ENCODE results near the gene CLASP1. TPM values are rescaled to one million over a fixed set of nuclear protein-coding genes. Genes with fewer than 3 reads are reported as not detected.

CLASP1 gene
- total and polyA plus RNA-seq, 5 donors from 2014 or later = 8.7 to 72.1 (median 12.2) TPM

DNA sequence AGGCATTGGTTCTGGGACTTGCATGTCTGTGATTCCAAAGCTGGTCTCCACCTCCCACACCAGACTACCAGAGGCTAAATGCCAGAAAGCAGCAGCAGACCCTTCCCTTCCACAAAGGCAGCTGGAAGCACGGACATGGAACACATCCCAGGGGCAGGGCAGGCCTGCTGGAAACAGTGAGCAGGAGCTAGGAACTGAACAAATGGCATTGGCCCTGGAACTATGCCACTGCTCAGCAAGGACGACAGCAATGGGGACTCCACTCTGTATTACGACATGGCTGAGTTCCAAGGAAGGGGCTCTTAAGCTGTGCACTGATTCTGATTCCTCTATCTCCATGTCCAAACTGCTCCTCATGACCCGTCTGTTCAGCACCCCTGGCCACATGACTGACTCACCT is 286.5 kb downstream of the CLASP1 start:
- no peaks in the 10 kb centered on the region for H3K27me3 ChIP-seq (ENCODE audit: control insufficient read depth, insufficient read depth, low read length)
- H3K4me3 Mint-ChIP-seq = no peak overlapping the region
- H3K4me1 Mint-ChIP-seq = peaks cover 0 to 11% (median 3%) of the 10 kb centered on the region in 4 donors
- no peaks in the 10 kb centered on the region for H3K9me3 ChIP-seq (ENCODE audit: control insufficient read depth in 2 of 2, low read length in 2 of 2)
- H3K36me3 Mint-ChIP-seq = peaks cover 42% of the 10 kb centered on the region
- no peak overlapping the region for H3K27ac ChIP-seq (ENCODE audit: insufficient read depth, low read length, poor library complexity, severe bottlenecking)
- DNase-seq (no peak), ATAC-seq (ENCODE audit: low read depth in 2 of 2) (no peak)
- H3K4me1 ChIP-seq (ENCODE audit: control insufficient read depth, insufficient read depth, low read length, poor library complexity, severe bottlenecking) = no peaks in the 10 kb centered on the region
- no peak overlapping the region for H3K27ac Mint-ChIP-seq
- no peaks in the 10 kb centered on the region for H3K27me3 Mint-ChIP-seq
- H3K4me3 ChIP-seq (ENCODE audit: low read depth, low read length) = no peak overlapping the region
- peaks cover 76% of the 10 kb centered on the region for H3K36me3 ChIP-seq (ENCODE audit: control insufficient read depth, insufficient read depth, low read length)
- H3K9me3 Mint-ChIP-seq = peaks cover 0 to 2% (median 0%) of the 10 kb centered on the region in 7 donors

DNA sequence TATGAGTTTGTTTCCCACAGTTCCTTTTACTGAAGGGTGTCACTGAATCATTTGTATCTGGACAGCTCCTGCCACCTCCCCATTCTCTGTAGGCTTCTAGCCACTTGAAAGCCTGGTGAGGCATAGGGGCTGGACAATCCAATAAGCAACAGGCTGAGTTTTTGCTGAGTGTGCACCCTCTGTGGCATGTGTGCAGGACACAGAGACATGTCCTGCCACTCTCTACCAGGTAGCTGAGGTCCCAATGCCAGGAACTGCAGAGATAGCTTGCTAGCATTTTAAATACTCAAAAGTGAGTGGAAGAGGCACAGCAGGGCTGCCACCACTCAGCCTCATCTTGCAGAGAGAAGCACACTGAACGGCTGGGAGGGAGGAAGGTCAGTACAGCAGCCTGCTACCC is 287.0 kb downstream of the CLASP1 start:
- Histone ChIP-seq H3K27ac (ENCODE audit: insufficient read depth, low read length, poor library complexity, severe bottlenecking) (no peak overlapping the region), H3K36me3 (ENCODE audit: control insufficient read depth, insufficient read depth, low read length) (peaks cover 76% of the 10 kb centered on the region), H3K4me3 (ENCODE audit: low read depth, low read length) (no peak overlapping the region), H3K4me1 (ENCODE audit: control insufficient read depth, insufficient read depth, low read length, poor library complexity, severe bottlenecking) (no peaks in the 10 kb centered on the region), H3K9me3 (ENCODE audit: control insufficient read depth in 2 of 2, low read length in 2 of 2) (no peaks in the 10 kb centered on the region), H3K27me3 (ENCODE audit: control insufficient read depth, insufficient read depth, low read length) (no peaks in the 10 kb centered on the region)
- H3K36me3 Mint-ChIP-seq = peaks cover 42% of the 10 kb centered on the region
- H3K27me3 Mint-ChIP-seq = no peaks in the 10 kb centered on the region
- peaks cover 0 to 2% (median 0%) of the 10 kb centered on the region in 7 donors for H3K9me3 Mint-ChIP-seq
- no peak for ATAC-seq (ENCODE audit: low read depth in 2 of 2)
- DNase-seq = no peak
- H3K27ac Mint-ChIP-seq = peak overlapping the region in 1 of 3 donors; percentile 8
- no peak overlapping the region for H3K4me3 Mint-ChIP-seq
- H3K4me1 Mint-ChIP-seq = peaks cover 0 to 11% (median 3%) of the 10 kb centered on the region in 4 donors

DNA sequence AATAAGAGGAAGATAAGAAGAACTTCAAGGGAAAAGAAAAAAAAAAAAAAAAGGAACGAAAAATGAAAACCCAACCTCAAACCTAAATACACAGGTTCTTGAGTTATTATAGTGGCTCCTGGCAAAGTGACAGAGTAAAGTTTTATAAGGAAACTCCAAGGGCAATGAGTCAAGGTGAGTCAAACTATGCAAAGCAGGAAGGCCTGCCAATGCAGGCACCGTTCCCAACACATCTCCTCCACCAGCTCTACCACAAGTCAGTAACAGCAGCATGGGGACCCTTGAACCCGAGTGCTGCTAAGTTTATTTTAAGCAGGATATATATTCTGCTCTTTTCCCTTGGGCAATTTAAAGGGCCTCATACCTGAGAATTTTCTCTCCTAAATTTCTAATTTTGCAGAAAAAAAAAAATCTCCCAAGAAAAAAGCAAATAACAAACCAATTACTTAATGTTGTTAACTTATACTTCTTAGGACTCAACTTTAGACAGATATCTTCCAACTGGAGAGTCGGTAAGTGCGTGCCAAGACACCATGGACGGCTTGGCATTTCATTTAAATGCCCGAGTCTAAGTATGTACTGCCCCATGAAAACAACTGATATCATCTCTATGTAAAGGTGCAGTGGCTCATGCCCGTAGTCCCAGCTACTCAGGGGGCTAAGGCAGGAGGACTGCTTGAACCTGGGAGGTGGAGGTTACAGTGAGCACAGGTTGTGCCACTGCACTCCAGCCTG is 288.5 kb downstream of the CLASP1 start:
- Mint-ChIP-seq H3K36me3 (peaks cover 41% of the 10 kb centered on the region), H3K4me1 (peaks cover 0 to 11% (median 3%) of the 10 kb centered on the region in 4 donors), H3K27ac (no peak overlapping the region), H3K27me3 (no peaks in the 10 kb centered on the region), H3K4me3 (no peak overlapping the region), H3K9me3 (peaks cover 0 to 2% (median 0%) of the 10 kb centered on the region in 7 donors)
- no peaks in the 10 kb centered on the region for H3K4me1 ChIP-seq (ENCODE audit: control insufficient read depth, insufficient read depth, low read length, poor library complexity, severe bottlenecking)
- no peak overlapping the region for H3K27ac ChIP-seq (ENCODE audit: insufficient read depth, low read length, poor library complexity, severe bottlenecking)
- no peak overlapping the region for H3K4me3 ChIP-seq (ENCODE audit: low read depth, low read length)
- ATAC-seq (ENCODE audit: low read depth in 2 of 2) (no peak), DNase-seq (no peak)
- peaks cover 69% of the 10 kb centered on the region for H3K36me3 ChIP-seq (ENCODE audit: control insufficient read depth, insufficient read depth, low read length)
- H3K27me3 ChIP-seq (ENCODE audit: control insufficient read depth, insufficient read depth, low read length) = no peaks in the 10 kb centered on the region
- H3K9me3 ChIP-seq (ENCODE audit: control insufficient read depth in 2 of 2, low read length in 2 of 2) = no peaks in the 10 kb centered on the region

DNA sequence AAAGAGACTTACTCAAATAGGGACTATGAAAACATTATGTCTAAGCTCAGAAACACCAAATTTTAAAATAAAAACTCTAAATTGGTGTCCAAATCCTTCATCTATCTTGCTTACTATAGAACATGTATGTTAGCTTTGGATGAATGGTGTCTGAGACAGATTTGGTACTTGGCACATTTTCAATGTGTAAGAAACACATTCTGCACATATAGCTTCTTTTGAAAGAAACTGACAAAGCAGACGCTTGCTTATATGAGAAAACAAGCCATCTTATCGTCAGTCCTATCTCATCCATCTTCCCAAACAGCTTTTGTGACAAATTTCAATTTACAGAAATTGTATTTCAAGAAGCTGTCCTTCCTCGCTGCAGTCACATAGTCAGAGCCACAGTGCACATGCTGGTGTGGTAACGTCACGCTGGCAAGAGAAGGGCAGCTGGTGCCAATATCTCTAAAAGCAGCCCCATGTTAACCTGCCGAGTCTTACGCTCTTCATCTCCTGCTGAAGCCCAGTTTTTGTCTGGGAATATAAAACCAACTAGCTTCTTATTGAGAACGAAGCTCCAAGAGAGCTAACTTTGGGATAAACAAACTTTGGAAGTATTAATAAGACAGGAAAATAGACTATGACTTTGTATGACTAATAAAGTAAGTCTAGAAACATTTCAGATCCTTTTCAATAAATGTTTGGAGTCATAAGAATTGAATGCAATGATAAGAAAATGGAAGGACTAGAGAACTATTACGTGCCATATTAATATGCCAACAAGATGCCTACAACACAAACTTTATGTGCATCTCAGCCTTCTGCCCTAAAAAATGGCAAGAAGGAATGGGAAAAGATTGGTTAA is 289.3 kb downstream of the CLASP1 start:
- Mint-ChIP-seq H3K27ac (no peak overlapping the region), H3K4me3 (no peak overlapping the region), H3K4me1 (peaks cover 0 to 11% (median 3%) of the 10 kb centered on the region in 4 donors), H3K27me3 (no peaks in the 10 kb centered on the region), H3K9me3 (peaks cover 0 to 2% (median 0%) of the 10 kb centered on the region in 7 donors), H3K36me3 (peaks cover 38% of the 10 kb centered on the region)
- Histone ChIP-seq H3K9me3 (ENCODE audit: control insufficient read depth in 2 of 2, low read length in 2 of 2) (no peaks in the 10 kb centered on the region), H3K27me3 (ENCODE audit: control insufficient read depth, insufficient read depth, low read length) (no peaks in the 10 kb centered on the region), H3K4me3 (ENCODE audit: low read depth, low read length) (no peak overlapping the region), H3K27ac (ENCODE audit: insufficient read depth, low read length, poor library complexity, severe bottlenecking) (no peak overlapping the region), H3K36me3 (ENCODE audit: control insufficient read depth, insufficient read depth, low read length) (peaks cover 69% of the 10 kb centered on the region), H3K4me1 (ENCODE audit: control insufficient read depth, insufficient read depth, low read length, poor library complexity, severe bottlenecking) (no peaks in the 10 kb centered on the region)
- no peak for ATAC-seq (ENCODE audit: low read depth in 2 of 2)
- no peak for DNase-seq

DNA sequence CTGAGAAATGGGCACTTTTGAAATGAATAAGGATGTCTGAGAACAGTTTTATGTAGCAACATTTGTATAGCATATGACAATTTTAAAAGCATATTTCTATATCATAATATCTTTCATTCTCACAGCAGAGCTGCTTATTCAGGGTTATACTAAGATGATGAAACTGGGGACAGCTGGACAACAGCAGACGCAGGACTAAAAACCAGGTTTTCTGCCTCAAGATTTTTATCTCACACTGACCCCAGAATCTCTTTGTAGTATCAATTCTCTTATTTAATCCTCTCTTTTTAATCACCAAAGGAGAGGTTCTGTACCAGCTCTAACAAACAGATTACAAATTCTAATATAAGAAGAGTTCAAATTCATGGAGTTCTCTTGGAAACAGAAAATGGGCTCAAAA is 290.1 kb downstream of the CLASP1 start:
- DNase-seq (no peak), ATAC-seq (ENCODE audit: low read depth in 2 of 2) (no peak)
- peaks cover 43% of the 10 kb centered on the region for H3K36me3 Mint-ChIP-seq
- peaks cover 74% of the 10 kb centered on the region for H3K36me3 ChIP-seq (ENCODE audit: control insufficient read depth, insufficient read depth, low read length)
- no peaks in the 10 kb centered on the region for H3K27me3 Mint-ChIP-seq
- H3K9me3 Mint-ChIP-seq = peaks cover 0 to under 1% (median 0%) of the 10 kb centered on the region in 7 donors
- H3K9me3 ChIP-seq (ENCODE audit: control insufficient read depth in 2 of 2, low read length in 2 of 2) = no peaks in the 10 kb centered on the region
- no peaks in the 10 kb centered on the region for H3K4me1 ChIP-seq (ENCODE audit: control insufficient read depth, insufficient read depth, low read length, poor library complexity, severe bottlenecking)
- H3K4me3 Mint-ChIP-seq = no peak overlapping the region
- H3K27ac ChIP-seq (ENCODE audit: insufficient read depth, low read length, poor library complexity, severe bottlenecking) = no peak overlapping the region
- H3K27me3 ChIP-seq (ENCODE audit: control insufficient read depth, insufficient read depth, low read length) = no peaks in the 10 kb centered on the region
- no peak overlapping the region for H3K4me3 ChIP-seq (ENCODE audit: low read depth, low read length)
- H3K4me1 Mint-ChIP-seq = peaks cover 0 to 11% (median 3%) of the 10 kb centered on the region in 4 donors
- H3K27ac Mint-ChIP-seq = no peak overlapping the region

DNA sequence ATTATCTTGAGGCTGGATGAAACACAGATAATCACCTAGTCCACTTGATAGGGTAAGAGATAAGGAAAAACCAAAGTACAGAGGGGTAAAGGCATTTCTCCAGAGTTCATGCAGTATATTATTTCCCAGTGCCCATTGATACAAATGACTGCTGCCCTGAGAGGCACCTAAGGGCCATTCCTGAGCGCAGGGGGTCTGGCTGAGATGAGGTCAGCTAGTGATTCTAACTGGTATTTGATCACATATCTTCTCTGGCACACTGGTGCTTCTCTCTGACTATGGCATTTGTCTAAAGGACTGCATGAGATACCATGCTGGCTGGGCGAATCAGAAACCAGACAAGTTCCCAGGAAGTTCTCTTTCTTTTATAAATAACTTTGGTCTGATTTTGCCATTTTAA is 291.0 kb downstream of the CLASP1 start:
- DNase-seq = no peak

DNA sequence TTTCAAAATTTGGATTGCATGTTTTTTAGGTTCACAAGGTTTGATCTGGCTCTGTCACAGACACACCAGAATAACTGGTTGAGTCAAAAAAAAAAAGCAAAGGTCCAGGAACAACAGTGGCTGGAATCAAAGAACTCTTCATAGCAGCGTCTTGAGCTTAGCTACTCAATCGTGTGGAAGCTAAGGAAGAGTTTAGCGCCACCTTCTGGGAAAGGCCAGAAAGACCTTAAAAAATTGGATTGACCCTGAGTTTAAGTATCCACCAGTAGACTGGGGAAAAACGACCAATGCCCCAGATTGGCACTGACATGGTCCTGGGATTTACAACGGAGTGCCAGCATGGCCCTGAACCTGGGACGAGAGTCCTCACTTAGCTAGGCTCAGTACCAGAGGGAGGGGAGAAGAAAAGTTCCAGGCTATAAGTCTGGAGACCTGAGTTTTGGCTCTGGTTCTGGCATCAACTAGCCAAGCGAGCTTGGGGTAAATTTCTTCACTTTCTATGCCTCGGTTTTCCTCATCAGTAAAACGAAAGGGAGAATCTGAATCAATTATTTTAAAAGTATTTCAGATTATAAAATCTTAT is 293.1 kb downstream of the CLASP1 start:
- H3K27ac Mint-ChIP-seq = no peak overlapping the region
- no peaks in the 10 kb centered on the region for H3K9me3 ChIP-seq (ENCODE audit: control insufficient read depth in 2 of 2, low read length in 2 of 2)
- H3K36me3 Mint-ChIP-seq = peaks cover 29% of the 10 kb centered on the region
- ATAC-seq (ENCODE audit: low read depth in 2 of 2) (no peak), DNase-seq (peak in 1 of 3 donors; percentile 60)
- H3K4me3 ChIP-seq (ENCODE audit: low read depth, low read length) = no peak overlapping the region
- H3K27me3 ChIP-seq (ENCODE audit: control insufficient read depth, insufficient read depth, low read length) = no peaks in the 10 kb centered on the region
- no peak overlapping the region for H3K27ac ChIP-seq (ENCODE audit: insufficient read depth, low read length, poor library complexity, severe bottlenecking)
- H3K36me3 ChIP-seq (ENCODE audit: control insufficient read depth, insufficient read depth, low read length) = peaks cover 74% of the 10 kb centered on the region
- no peak overlapping the region for H3K4me3 Mint-ChIP-seq
- H3K27me3 Mint-ChIP-seq = no peaks in the 10 kb centered on the region
- no peaks in the 10 kb centered on the region for H3K9me3 Mint-ChIP-seq
- no peaks in the 10 kb centered on the region for H3K4me1 ChIP-seq (ENCODE audit: control insufficient read depth, insufficient read depth, low read length, poor library complexity, severe bottlenecking)
- H3K4me1 Mint-ChIP-seq = peaks cover 0 to 11% (median 2%) of the 10 kb centered on the region in 4 donors

More for the DNA sequence above, 291.0 kb downstream of the CLASP1 start:
- Histone ChIP-seq H3K4me1 (ENCODE audit: control insufficient read depth, insufficient read depth, low read length, poor library complexity, severe bottlenecking) (no peaks in the 10 kb centered on the region), H3K9me3 (ENCODE audit: control insufficient read depth in 2 of 2, low read length in 2 of 2) (no peaks in the 10 kb centered on the region), H3K4me3 (ENCODE audit: low read depth, low read length) (no peak overlapping the region), H3K27ac (ENCODE audit: insufficient read depth, low read length, poor library complexity, severe bottlenecking) (no peak overlapping the region), H3K27me3 (ENCODE audit: control insufficient read depth, insufficient read depth, low read length) (no peaks in the 10 kb centered on the region), H3K36me3 (ENCODE audit: control insufficient read depth, insufficient read depth, low read length) (peaks cover 74% of the 10 kb centered on the region)
- no peaks in the 10 kb centered on the region for H3K27me3 Mint-ChIP-seq
- H3K9me3 Mint-ChIP-seq = no peaks in the 10 kb centered on the region
- peaks cover 42% of the 10 kb centered on the region for H3K36me3 Mint-ChIP-seq
- H3K4me1 Mint-ChIP-seq = peaks cover 0 to 11% (median 2%) of the 10 kb centered on the region in 4 donors
- ATAC-seq (ENCODE audit: low read depth in 2 of 2) = no peak
- H3K4me3 Mint-ChIP-seq = no peak overlapping the region
- no peak overlapping the region for H3K27ac Mint-ChIP-seq

All from CD4-positive, CD25-positive, alpha-beta regulatory T cell (primary cell).